ENCODE measurements around the gene EHD4.

- no peak for TF ChIP-seq CTCF (IDR thresholded peaks at IDR 0.05; ENCODE audit: low read depth, low read length)
- TF ChIP-seq EZH2phosphoT487 (IDR thresholded peaks at IDR 0.05; ENCODE audit: low read depth) = no peak
Measured at GRCh38 chr15:41868321-41868720, 104.0 kb downstream of the EHD4 start.
